Colonic mucosa (tissue), 4 donors: ENCODE results near the gene FILIP1L. TPM values are rescaled to one million over a fixed set of nuclear protein-coding genes. Genes with fewer than 3 reads are reported as not detected.

ENCODE experiments used
- DNase-seq: peaks from one replicate; pipeline ENCODE4 v3.0.0-alpha.2; 2020
- H3K27ac ChIP-seq: fragments of 200-600 bp; one replicate; pipeline ENCODE4 v1.8.0; 2021
- H3K27me3 ChIP-seq: fragments of 200-600 bp; one replicate; pipeline ENCODE4 v1.8.0; 2021
- H3K36me3 ChIP-seq: fragments of 200-600 bp; one replicate; pipeline ENCODE4 v1.8.0; 2021
- H3K4me1 ChIP-seq: fragments of 200-600 bp; one replicate; pipeline ENCODE4 v1.8.0; 2021; ENCODE audit warnings: mild to moderate bottlenecking
- H3K4me3 ChIP-seq: fragments of 200-600 bp; one replicate; pipeline ENCODE4 v1.8.0; 2021
- H3K9ac ChIP-seq, 2 donors: one replicate each; pipeline ENCODE4 v1.7.0; 2013; ENCODE audit warnings: control low read depth in 2 of 2, low read depth in 2 of 2, low read length in 2 of 2
- H3K9me3 ChIP-seq: fragments of 200-600 bp; one replicate; pipeline ENCODE4 v1.8.0; 2021
- intact Hi-C: fragments of 100-400 bp; cut with DNase I; formaldehyde crosslinking; loops from one replicate; pipeline ENCODE4 v1.14.1; 2022
- total RNA-seq, 2 donors: library from RNA; stranded (reverse); fragmentation: NEBNext Ultra II Directional in 1 of 2; extraction: Animal tissue kit (Norgen Biotek cat#: 25700) in 1 of 2; gene quantifications; one replicate each; pipeline ENCODE4 v1.2.1, GENCODE V29; 2021
- TF ChIP-seq, protein P1 (sequence below): fragments of 200-600 bp; IDR thresholded peaks from one replicate; pipeline ENCODE4 v1.8.0; 2022; ENCODE audit warnings: antibody characterized with exemption, mild to moderate bottlenecking
- donor health status: healthy.
- donor health status: DM: no; HTN: no; CAD: no.
- donor health status: DM: no; HTN: no; CAD: no.

Gene FILIP1L
- total RNA-seq, 2 donors from 2014 or later: 3.7 to 29.0 TPM

DNA sequence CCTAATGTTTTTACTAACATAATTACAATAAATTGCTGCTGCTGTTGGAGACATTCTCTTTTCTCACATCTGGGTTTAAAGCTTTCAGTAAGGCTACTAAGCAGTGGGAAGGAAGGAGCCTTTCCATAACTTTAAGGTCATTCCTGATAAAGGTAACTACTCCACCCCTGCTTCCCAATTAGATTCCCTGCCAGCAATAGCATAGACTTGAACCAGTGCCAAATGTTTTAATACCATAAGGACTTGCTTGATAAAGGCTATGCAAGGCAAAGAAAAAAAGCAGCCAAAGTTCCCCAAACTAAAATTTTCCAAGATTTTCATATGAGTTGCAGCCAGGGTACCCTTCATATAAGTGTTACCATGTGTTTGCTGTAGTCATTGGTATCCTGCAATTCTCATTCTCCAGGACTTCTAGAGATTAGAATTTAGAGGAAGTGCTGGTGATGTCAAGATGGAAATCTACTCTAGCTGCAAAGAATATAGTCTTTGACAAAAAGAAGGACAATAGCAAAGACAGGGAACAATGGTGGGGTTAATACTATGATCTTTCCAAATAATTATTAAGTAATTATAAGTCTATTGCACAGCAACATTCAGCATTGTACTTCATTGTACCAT is 106.1 kb downstream of the FILIP1L start:
- intact Hi-C loops: no loop called here
- H3K4me3 ChIP-seq: no peak overlapping the region
- no peaks in the 10 kb centered on the region for H3K9me3 ChIP-seq
- TF ChIP-seq, protein P1, sequence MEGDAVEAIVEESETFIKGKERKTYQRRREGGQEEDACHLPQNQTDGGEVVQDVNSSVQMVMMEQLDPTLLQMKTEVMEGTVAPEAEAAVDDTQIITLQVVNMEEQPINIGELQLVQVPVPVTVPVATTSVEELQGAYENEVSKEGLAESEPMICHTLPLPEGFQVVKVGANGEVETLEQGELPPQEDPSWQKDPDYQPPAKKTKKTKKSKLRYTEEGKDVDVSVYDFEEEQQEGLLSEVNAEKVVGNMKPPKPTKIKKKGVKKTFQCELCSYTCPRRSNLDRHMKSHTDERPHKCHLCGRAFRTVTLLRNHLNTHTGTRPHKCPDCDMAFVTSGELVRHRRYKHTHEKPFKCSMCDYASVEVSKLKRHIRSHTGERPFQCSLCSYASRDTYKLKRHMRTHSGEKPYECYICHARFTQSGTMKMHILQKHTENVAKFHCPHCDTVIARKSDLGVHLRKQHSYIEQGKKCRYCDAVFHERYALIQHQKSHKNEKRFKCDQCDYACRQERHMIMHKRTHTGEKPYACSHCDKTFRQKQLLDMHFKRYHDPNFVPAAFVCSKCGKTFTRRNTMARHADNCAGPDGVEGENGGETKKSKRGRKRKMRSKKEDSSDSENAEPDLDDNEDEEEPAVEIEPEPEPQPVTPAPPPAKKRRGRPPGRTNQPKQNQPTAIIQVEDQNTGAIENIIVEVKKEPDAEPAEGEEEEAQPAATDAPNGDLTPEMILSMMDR: no peak
- H3K9ac ChIP-seq: no peak overlapping the region
- DNase-seq: no peak
- H3K27me3 ChIP-seq: no peaks in the 10 kb centered on the region
- H3K4me1 ChIP-seq: peaks cover 9% of the 10 kb centered on the region
- H3K27ac ChIP-seq: no peak overlapping the region
- no peaks in the 10 kb centered on the region for H3K36me3 ChIP-seq

DNA sequence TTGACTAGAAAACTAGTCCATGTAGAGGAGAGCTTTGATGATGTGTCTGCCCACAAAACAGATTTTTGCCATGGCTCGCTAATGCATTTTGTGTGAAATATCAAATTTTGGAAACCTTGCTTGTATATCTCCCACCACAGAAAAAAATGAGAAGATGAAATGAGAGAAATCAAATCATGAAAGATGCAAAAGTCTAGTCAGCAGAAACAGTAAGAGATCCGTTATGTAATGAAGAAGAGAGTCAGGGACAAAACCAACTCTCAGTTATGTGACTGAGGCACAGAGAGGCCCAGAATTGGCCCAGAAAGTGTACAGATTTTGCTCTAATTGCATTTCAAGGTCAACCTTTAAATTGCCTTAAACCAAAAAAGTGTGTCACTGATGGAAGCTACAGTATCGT is 107.0 kb downstream of the FILIP1L start:
- Histone ChIP-seq H3K9me3 (no peaks in the 10 kb centered on the region), H3K9ac (no peak overlapping the region), H3K4me1 (peaks cover 9% of the 10 kb centered on the region), H3K27me3 (no peaks in the 10 kb centered on the region), H3K27ac (no peak overlapping the region), H3K4me3 (no peak overlapping the region), H3K36me3 (no peaks in the 10 kb centered on the region)
- no peak for DNase-seq
- TF ChIP-seq, protein P1: no peak
- intact Hi-C loops: no loop called here

DNA sequence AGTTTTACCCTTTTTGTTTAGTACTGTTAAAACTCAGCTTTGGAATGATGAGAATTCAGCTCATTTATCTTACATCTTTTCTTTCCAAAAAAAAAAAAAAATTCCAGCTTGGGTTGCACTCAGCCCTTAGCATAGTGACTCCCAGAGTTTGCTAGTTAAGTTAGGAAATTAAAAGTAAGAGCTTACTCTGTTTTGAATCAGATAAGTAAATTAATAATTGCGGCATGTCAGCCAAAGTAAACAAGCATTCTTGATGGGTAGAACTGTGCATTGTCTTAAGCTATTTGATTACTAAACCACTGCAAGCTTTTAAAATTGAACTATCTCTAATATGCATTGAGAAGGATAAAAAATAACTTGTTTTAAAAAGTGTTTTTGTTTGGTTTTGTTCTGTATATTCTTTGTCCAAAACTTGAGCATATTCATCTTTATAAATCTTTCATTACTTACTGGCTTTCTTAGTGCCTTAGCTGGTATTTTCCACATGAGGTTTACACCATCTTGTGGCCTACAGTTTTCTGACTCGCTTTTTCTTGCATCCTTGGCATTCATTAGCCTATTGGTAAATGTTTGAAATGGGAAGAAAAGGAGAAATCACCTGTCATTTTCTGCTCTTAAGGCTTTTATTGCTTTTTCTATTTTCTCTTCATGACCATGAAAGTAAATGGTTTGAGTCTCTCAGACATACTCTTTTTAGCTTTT is 107.6 kb downstream of the FILIP1L start:
- H3K4me3 ChIP-seq: no peak overlapping the region
- peaks cover 9% of the 10 kb centered on the region for H3K4me1 ChIP-seq
- H3K9ac ChIP-seq: no peak overlapping the region
- no peak overlapping the region for H3K27ac ChIP-seq
- no peaks in the 10 kb centered on the region for H3K27me3 ChIP-seq
- no peaks in the 10 kb centered on the region for H3K9me3 ChIP-seq
- intact Hi-C loops: no loop called here
- no peak for DNase-seq
- TF ChIP-seq, protein P1: no peak
- H3K36me3 ChIP-seq: no peaks in the 10 kb centered on the region

DNA sequence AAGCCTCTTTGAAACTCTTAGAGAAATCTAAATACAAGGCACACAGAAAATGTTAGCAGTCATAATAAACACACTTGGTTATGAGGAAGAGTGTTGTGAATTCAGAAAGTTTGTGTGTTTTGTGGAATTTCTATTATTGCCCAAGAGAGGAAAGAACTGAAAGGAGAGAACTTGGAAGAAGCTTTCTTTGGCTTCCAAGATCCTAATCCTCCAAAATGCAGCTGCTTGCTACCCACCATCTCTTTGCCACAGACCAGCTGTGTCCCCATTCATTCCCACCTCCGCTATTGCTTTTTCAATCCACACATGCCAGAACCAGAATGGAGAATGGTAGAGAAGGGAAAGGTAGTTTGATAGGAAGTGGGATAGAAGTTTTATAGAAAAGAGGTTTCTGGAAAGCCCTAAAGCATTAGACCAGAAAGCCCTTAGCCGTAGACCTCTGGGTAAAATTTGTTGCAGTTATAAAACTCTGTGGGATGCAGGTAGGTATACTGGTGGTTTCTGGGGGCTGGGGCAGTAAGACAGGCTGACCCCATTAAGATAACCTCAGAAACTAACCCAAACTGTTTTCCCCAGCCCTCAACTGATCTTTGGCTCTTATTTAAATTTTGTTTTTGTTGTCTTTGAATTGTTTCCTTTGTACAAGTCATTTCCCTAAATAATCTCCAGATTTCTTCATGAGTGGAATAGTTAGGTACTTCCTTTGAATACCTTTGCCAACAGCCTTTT is 108.5 kb downstream of the FILIP1L start:
- no peak for DNase-seq
- H3K27ac ChIP-seq: no peak overlapping the region
- no peak overlapping the region for H3K4me3 ChIP-seq
- H3K27me3 ChIP-seq: no peaks in the 10 kb centered on the region
- peaks cover 9% of the 10 kb centered on the region for H3K4me1 ChIP-seq
- intact Hi-C loops: no loop called here
- TF ChIP-seq, protein P1: no peak
- no peaks in the 10 kb centered on the region for H3K9me3 ChIP-seq
- H3K9ac ChIP-seq: no peak overlapping the region
- no peaks in the 10 kb centered on the region for H3K36me3 ChIP-seq

DNA sequence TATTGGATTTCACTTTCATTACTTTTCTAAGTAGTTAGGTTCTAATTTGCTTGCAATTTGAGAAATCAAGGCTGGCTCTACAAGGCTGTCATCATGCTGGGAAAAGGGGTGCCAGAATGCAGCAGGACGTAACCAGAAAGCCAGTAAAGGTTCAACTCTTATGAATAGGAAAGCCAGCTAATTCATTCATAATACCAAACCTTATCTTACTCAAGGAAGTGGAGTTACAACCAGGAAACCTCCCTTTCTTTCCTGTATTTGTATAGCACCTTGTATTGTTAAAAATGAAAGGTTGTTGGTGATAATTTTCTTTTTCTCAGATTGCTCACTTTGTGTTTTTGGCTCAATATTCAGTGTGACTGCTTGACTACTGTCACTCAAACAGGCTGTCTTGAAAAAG is 109.4 kb downstream of the FILIP1L start:
- Histone ChIP-seq H3K27ac (peak overlapping the region; percentile 8), H3K27me3 (no peaks in the 10 kb centered on the region), H3K9me3 (no peaks in the 10 kb centered on the region), H3K4me3 (no peak overlapping the region), H3K4me1 (peaks cover 9% of the 10 kb centered on the region), H3K9ac (no peak overlapping the region), H3K36me3 (no peaks in the 10 kb centered on the region)
- TF ChIP-seq, protein P1: no peak
- DNase-seq: no peak
- intact Hi-C loops: no loop called here
